ENCODE results near the gene ABI3BP.

- TF ChIP-seq CTCF (IDR thresholded peaks at IDR 0.05) (no peak), POLR2A (IDR thresholded peaks at IDR 0.05) (no peak), POLR2AphosphoS5 (IDR thresholded peaks at IDR 0.05) (no peak), EP300 (IDR thresholded peaks at IDR 0.05; ENCODE audit: low read depth) (no peak)
These were observed 1.6 kb upstream of the ABI3BP start for GRCh38 chr3:100994809-100995208.

All from transverse colon (tissue), 4 donors.